K562 (cell line): ENCODE data around the gene METAP1. TPM values are rescaled to one million over a fixed set of nuclear protein-coding genes. Genes with fewer than 3 reads are reported as not detected.

Source experiments
- ATAC-seq: fragments of 200-7000 bp; cut with Tn5 transposase; 3 replicates; pipeline ENCODE4 v1.9.1; 2020; ENCODE audit warnings: moderate library complexity
- BruUV-seq: library from RNA; stranded (reverse); fragments of 400-500 nt; replicated peaks from 2 replicates; lab custom pipeline; 2021; lab: Mats Ljungman, UMichigan
- CTCF ChIA-PET: fragments of 300-600 bp; formaldehyde crosslinking; extraction: SDS; loops from one replicate; lab custom pipeline; 2021; ENCODE audit warnings: low intra/inter-chr PET ratio; lab: Yijun Ruan, JAX
- POLR2A ChIA-PET: fragments of 300-600, 350-650 bp; sonication (Branson Sonifier 250); formaldehyde crosslinking; extraction: SDS; loops from one replicate; lab custom pipeline; 2021; ENCODE audit warnings: antibody characterized with exemption, inconsistent platforms; lab: Yijun Ruan, JAX
- DNase-seq, 4 experiments: peaks; one replicate each; pipeline versions ENCODE4 v3.0.0 to v3.0.0-alpha.2; 2011 to 2018; ENCODE audit warnings: low spot score in 3 of 4, mixed read lengths in 3 of 4; ENCODE audit errors: extremely low read depth in 1 of 4
- FAIRE-seq: peaks from 2 replicates; lab custom pipeline; 2011; peaks lifted over from hg19 to GRCh38; lab: Jason Lieb, UNC
- H2AFZ ChIP-seq: 2 replicates; pipeline ENCODE4 v1.6.0; 2011; ENCODE audit warnings: low read depth, low read length, control low read depth, inconsistent platforms
- H3K27ac ChIP-seq: fragments of 200-600 bp; 3 replicates; pipeline ENCODE4 v1.8.0; 2011; ENCODE audit warnings: low read depth, mild to moderate bottlenecking, control low read depth, inconsistent platforms, low read length, moderate library complexity, mixed read lengths; ENCODE audit errors: extremely low read depth
- H3K27me3 ChIP-seq, 2 experiments: fragments of 300-600 bp in 1 of 2; 2 replicates in 1 of 2; 3 replicates in 1 of 2; pipeline versions ENCODE4 v1.6.0 to v1.8.0; 2011; ENCODE audit warnings: inconsistent platforms in 2 of 2, low read length in 2 of 2, mild to moderate bottlenecking in 1 of 2, mixed read lengths in 1 of 2, moderate library complexity in 1 of 2; ENCODE audit not compliant: control insufficient read depth in 2 of 2, insufficient read depth in 2 of 2
- H3K36me3 ChIP-seq: fragments of 300-600 bp; 3 replicates; pipeline ENCODE4 v1.8.0; 2011; ENCODE audit warnings: mild to moderate bottlenecking, low read length, inconsistent platforms; ENCODE audit not compliant: control insufficient read depth, insufficient read depth
- H3K4me1 ChIP-seq, 2 experiments: fragments of 200-600 bp in 1 of 2; replicated peaks in 1 of 2; 2 replicates in 1 of 2; 3 replicates in 1 of 2; pipeline versions ENCODE4 v1.5.1 to v1.8.0; 2011; ENCODE audit warnings: inconsistent platforms in 2 of 2, low read length in 2 of 2, mild to moderate bottlenecking in 1 of 2, mixed read lengths in 1 of 2, moderate library complexity in 1 of 2; ENCODE audit not compliant: control insufficient read depth in 2 of 2, insufficient read depth in 2 of 2
- H3K4me2 ChIP-seq: 2 replicates; pipeline ENCODE4 v1.6.1; 2011; ENCODE audit warnings: low read length, control low read depth, inconsistent platforms, mixed read lengths; ENCODE audit not compliant: insufficient read depth
- H3K4me3 ChIP-seq: fragments of 200-600 bp; sonication (generic), shearing (Covaris generic); 2 replicates; pipeline ENCODE4 v1.5.1; 2016; ENCODE audit warnings: control low read depth, inconsistent platforms
- H3K79me2 ChIP-seq: fragments of 200-600 bp; 3 replicates; pipeline ENCODE4 v1.8.0; 2011; ENCODE audit warnings: low read length, inconsistent platforms; ENCODE audit not compliant: control insufficient read depth, insufficient read depth
- H3K9ac ChIP-seq, 2 experiments: 2 replicates each; pipeline versions ENCODE4 v1.6.0 to v1.6.1; 2011; ENCODE audit warnings: low read depth in 2 of 2, low read length in 2 of 2, control low read depth in 1 of 2, inconsistent platforms in 1 of 2, mild to moderate bottlenecking in 1 of 2, mixed read lengths in 1 of 2; ENCODE audit not compliant: insufficient read depth in 1 of 2
- H3K9me1 ChIP-seq: one replicate; pipeline ENCODE4 v1.6.0; 2011; ENCODE audit warnings: inconsistent platforms, mild to moderate bottlenecking, low read length, moderate library complexity; ENCODE audit not compliant: control insufficient read depth, insufficient read depth
- H3K9me3 ChIP-seq: replicated peaks from 2 replicates; pipeline ENCODE4 v1.5.1; 2011; ENCODE audit warnings: low read depth, low read length, inconsistent platforms; ENCODE audit not compliant: control insufficient read depth, insufficient read depth
- H4K20me1 ChIP-seq: replicated peaks from 2 replicates; pipeline ENCODE4 v1.6.1; 2011; ENCODE audit warnings: low read length, inconsistent platforms, mixed read lengths; ENCODE audit not compliant: control insufficient read depth, insufficient read depth
- HMGXB4 ChIP-seq: sonication (generic); formaldehyde crosslinking; IDR thresholded peaks from 2 replicates; pipeline ENCODE4 v1.8.1; 2023; ENCODE audit warnings: mild to moderate bottlenecking, missing genetic modification reagents
- MCM5 ChIP-seq: fragments of 450-650 bp; IDR thresholded peaks from 2 replicates; pipeline ENCODE4 v1.6.1; 2016; ENCODE audit warnings: low read depth
- NBN ChIP-seq: fragments of 450-650 bp; IDR thresholded peaks from 2 replicates; pipeline ENCODE4 v1.6.1; 2016; ENCODE audit warnings: low read depth, mild to moderate bottlenecking
- PCBP1 ChIP-seq: fragments of 200-400 bp; formaldehyde crosslinking; IDR thresholded peaks from 2 replicates; pipeline ENCODE4 v1.6.1; 2018; ENCODE audit warnings: mild to moderate bottlenecking, low read depth, low read length; ENCODE audit not compliant: poor library complexity, severe bottlenecking
- RBM39 ChIP-seq: fragments of 200-400 bp; formaldehyde crosslinking; optimal IDR thresholded peaks from 2 replicates; pipeline ENCODE3; 2018; ENCODE audit warnings: low read depth, low read length
- SOX6 ChIP-seq: fragments of 450-650 bp; IDR thresholded peaks from 2 replicates; pipeline ENCODE4 v1.6.1; 2014; ENCODE audit warnings: mild to moderate bottlenecking
- SRSF1 ChIP-seq: fragments of 200-400 bp; formaldehyde crosslinking; IDR thresholded peaks from 2 replicates; pipeline ENCODE4 v1.6.1; 2017; ENCODE audit warnings: mild to moderate bottlenecking, low read depth, low read length, moderate library complexity
- THRB ChIP-seq: fragments of 450-650 bp; formaldehyde crosslinking; conservative IDR thresholded peaks from 2 replicates; pipeline ENCODE4 v1.4.0; 2022; ENCODE audit warnings: mild to moderate bottlenecking, missing genetic modification characterization
- ZNF24 ChIP-seq: fragments of 450-650 bp; IDR thresholded peaks from 2 replicates; pipeline ENCODE4 v1.6.1; 2016
- ZNF561 ChIP-seq: fragments of 450-650 bp; formaldehyde crosslinking; conservative IDR thresholded peaks from 2 replicates; pipeline ENCODE4 v1.4.0; 2020; ENCODE audit warnings: mild to moderate bottlenecking, moderate library complexity
- WGBS: fragments of 100-300 bp; shearing (Covaris generic); methylation state at CpG from one replicate; pipeline ENCODE4 v1.1.6; 2016; ENCODE audit warnings: low coverage, mixed read lengths; ENCODE audit not compliant: insufficient coverage; ENCODE audit errors: missing lambda C conversion rate; 5-methylcytosine and 5-hydroxymethylcytosine counted together
- in situ Hi-C: fragments of 300-500 bp; cut with MboI; formaldehyde crosslinking; loops from 4 replicates; pipeline ENCODE4 v1.15.0; 2018; ENCODE audit warnings: inconsistent platforms, mixed read lengths
- intact Hi-C: fragments of 100-400 bp; cut with micrococcal nuclease; formaldehyde crosslinking; loops from 2 replicates; pipeline ENCODE4 v1.14.2; 2022
- polyA plus RNA-seq, 8 experiments: library from polyadenylated mRNA; depleted of rRNA in 4 of 8; stranded (reverse) in 5 of 8; unstranded in 3 of 8; fragments of >200 nt; fragmentation: Nextera tagmentation in 2 of 8; fragmentation: Illumina TruSeq in 1 of 8; extraction: Ambion mirVana in 2 of 8; extraction: Trizol in 1 of 8; gene quantifications; 2 replicates each; pipeline versions ENCODE4 v1.2.1 to v1.2.3, GENCODE V29; 2011 to 2014; ENCODE audit warnings: inconsistent platforms in 1 of 8, missing spikeins in 1 of 8
- total RNA-seq, 7 experiments: library from RNA; depleted of rRNA in 6 of 7; stranded (reverse); fragments of >200 nt in 6 of 7; fragmentation: Illumina TruSeq in 2 of 7; extraction: Trizol in 2 of 7; gene quantifications; 2 replicates each; pipeline versions ENCODE4 v1.2.1 to v1.2.3, GENCODE V29; 2011 to 2021; ENCODE audit warnings: low replicate concordance in 1 of 7

METAP1 gene
- total and polyA plus RNA-seq, 9 of the 15 experiments (the other 6 are each of a cell fraction or from before 2014, with no cell fraction given) = 31.4 to 77.6 (median 59.5) TPM

GRCh38 chr4:99071159-99071558 lies 75.6 kb downstream of the METAP1 start:
- TF ChIP-seq SOX6 = no peak
- TF ChIP-seq HMGXB4 (CRISPR knock-in tag) = no peak
- no peak for TF ChIP-seq SRSF1
- no peak for TF ChIP-seq PCBP1
- no peak for TF ChIP-seq MCM5
- no peak for TF ChIP-seq RBM39
- TF ChIP-seq ZNF561 (CRISPR knock-in tag) = no peak
- TF ChIP-seq ZNF24 = no peak
- TF ChIP-seq THRB (CRISPR knock-in tag) = no peak
- TF ChIP-seq NBN = no peak
- no peaks in the 10 kb centered on the region for H3K9me3 ChIP-seq
- H3K9me1 ChIP-seq = no peaks in the 10 kb centered on the region
- intact Hi-C loops (no loop called here), in situ Hi-C loops (no loop called here)
- WGBS = 92% methylated on average over 5 of the region's 5 CpGs
- BruUV-seq = TSS peak; percentile 6
- H3K27me3 ChIP-seq = no peaks in the 10 kb centered on the region
- no peak overlapping the region for H2AFZ ChIP-seq
- H3K4me2 ChIP-seq = no peak overlapping the region
- H3K36me3 ChIP-seq = peaks cover 81% of the 10 kb centered on the region
- no peaks in the 10 kb centered on the region for H3K79me2 ChIP-seq
- H3K9ac ChIP-seq = no peak overlapping the region
- no peaks in the 10 kb centered on the region for H3K4me1 ChIP-seq
- ChIA-PET CTCF (no interaction called here), POLR2A (interaction anchor here (1.2 kb wide), 1 partner anchor 15 kb away, joined by 3 read pairs; no protein-coding TSS in a partner anchor)
- FAIRE-seq (peak; percentile 11), ATAC-seq (no peak), DNase-seq (no peak)
- no peak overlapping the region for H3K27ac ChIP-seq
- H3K4me3 ChIP-seq = no peak overlapping the region
- no peaks in the 10 kb centered on the region for H4K20me1 ChIP-seq
